Progenitor cell of endocrine pancreas (in vitro differentiated cells): Measurements from ENCODE around the gene CABLES2. TPM values are rescaled to one million over a fixed set of nuclear protein-coding genes. Genes with fewer than 3 reads are reported as not detected.

Experiments
- DNase-seq: peaks from one replicate; pipeline ENCODE4 v3.0.0; 2021; ENCODE audit warnings: low spot score; ENCODE audit not compliant: unreplicated experiment
- H3K27ac Mint-ChIP-seq: 2 replicates; pipeline ENCODE4 v1.8.0; 2021; ENCODE audit warnings: mild to moderate bottlenecking, moderate library complexity, mixed read lengths
- H3K27me3 Mint-ChIP-seq: 2 replicates; pipeline ENCODE4 v1.8.0; 2021; ENCODE audit warnings: mixed read lengths
- H3K36me3 Mint-ChIP-seq: 2 replicates; pipeline ENCODE4 v1.8.0; 2022; ENCODE audit warnings: mixed read lengths; ENCODE audit not compliant: insufficient read depth
- H3K4me1 Mint-ChIP-seq: 2 replicates; pipeline ENCODE4 v1.8.0; 2021; ENCODE audit warnings: low read depth, mixed read lengths
- H3K4me3 Mint-ChIP-seq: 2 replicates; pipeline ENCODE4 v1.8.0; 2021; ENCODE audit warnings: low read depth, mild to moderate bottlenecking, moderate library complexity, mixed read lengths
- H3K9me3 Mint-ChIP-seq: 2 replicates; pipeline ENCODE4 v1.8.0; 2021; ENCODE audit warnings: low read depth, mixed read lengths
- CTCF ChIP-seq: fragments of 200-600 bp; sonication (generic); IDR thresholded peaks from one replicate; pipeline ENCODE4 v1.5.0; 2021; ENCODE audit warnings: antibody characterized with exemption, mild to moderate bottlenecking; ENCODE audit not compliant: unreplicated experiment
- total RNA-seq: library from RNA; stranded (reverse); gene quantifications from 2 replicates; pipeline ENCODE4 v1.2.1, GENCODE V29; 2021

Gene CABLES2
- total RNA-seq, 1 donor from 2014 or later, result 21.7 TPM

- no peak for TF ChIP-seq CTCF
- Mint-ChIP-seq H3K9me3 (no peaks in the 10 kb centered on the region), H3K36me3 (peaks cover 3% of the 10 kb centered on the region), H3K27me3 (peaks cover 4% of the 10 kb centered on the region), H3K4me3 (no peak overlapping the region), H3K27ac (no peak overlapping the region), H3K4me1 (peaks cover 19% of the 10 kb centered on the region)
- DNase-seq, result no peak
Measured at GRCh38 chr20:62423326-62423706, 16.2 kb upstream of the CABLES2 start.

DNA sequence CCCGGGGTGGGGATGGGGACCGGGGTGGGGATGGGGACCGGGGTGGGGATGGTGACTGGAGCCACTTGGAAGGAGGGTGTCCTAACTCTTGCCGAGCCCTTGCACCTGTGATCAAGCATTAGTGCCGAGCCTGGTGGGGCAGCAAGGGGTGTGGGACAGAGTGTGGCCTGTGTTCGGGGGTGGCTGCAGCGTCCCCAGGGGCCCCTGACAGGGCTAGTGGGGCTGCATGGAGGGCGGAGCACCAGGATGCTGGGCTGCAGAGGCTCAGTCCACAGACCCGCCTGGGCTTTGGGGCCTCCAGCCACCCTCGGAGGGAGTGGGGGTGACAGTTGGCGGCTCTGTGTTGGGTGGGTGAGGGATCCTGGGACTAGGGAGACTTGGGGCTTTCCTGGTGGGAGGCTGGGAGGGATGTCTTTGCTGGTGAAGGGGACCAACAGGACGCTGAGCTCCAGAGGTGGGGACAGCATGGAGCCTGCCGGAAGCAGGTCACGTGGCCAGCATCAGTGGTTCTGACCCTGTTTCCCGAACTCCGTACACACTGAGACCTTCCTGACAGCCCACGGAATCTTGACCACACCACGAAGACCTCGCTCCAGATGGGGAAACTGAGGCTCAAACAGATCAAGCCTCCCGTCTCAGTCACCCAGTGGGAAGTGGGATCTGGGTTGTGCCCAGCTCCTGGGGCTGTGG is 15.7 kb upstream of the CABLES2 start:
- no peak for TF ChIP-seq CTCF
- Mint-ChIP-seq H3K27me3 (peaks cover 4% of the 10 kb centered on the region), H3K9me3 (no peaks in the 10 kb centered on the region), H3K4me1 (peaks cover 19% of the 10 kb centered on the region), H3K4me3 (no peak overlapping the region), H3K27ac (no peak overlapping the region), H3K36me3 (peaks cover 3% of the 10 kb centered on the region)
- no peak for DNase-seq

DNA sequence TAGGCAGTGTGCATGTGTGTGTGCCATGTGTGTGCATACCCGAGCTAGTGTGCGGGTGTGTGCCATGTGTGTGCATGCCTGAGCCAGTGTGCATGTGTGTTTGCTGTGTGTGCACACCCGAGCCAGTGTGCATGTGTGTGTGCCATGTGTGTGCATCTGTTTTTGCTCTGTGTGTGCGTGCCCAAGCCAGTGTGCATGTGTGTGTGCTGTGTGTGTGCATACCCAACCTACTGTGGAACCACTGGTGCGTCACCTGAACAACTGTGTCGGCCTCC is 14.6 kb upstream of the CABLES2 start:
- no peaks in the 10 kb centered on the region for H3K9me3 Mint-ChIP-seq
- H3K4me1 Mint-ChIP-seq, result peaks cover 14% of the 10 kb centered on the region
- peaks cover 3% of the 10 kb centered on the region for H3K36me3 Mint-ChIP-seq
- peaks cover 4% of the 10 kb centered on the region for H3K27me3 Mint-ChIP-seq
- H3K4me3 Mint-ChIP-seq, result no peak overlapping the region
- TF ChIP-seq CTCF, result no peak
- no peak overlapping the region for H3K27ac Mint-ChIP-seq
- DNase-seq, result no peak

DNA sequence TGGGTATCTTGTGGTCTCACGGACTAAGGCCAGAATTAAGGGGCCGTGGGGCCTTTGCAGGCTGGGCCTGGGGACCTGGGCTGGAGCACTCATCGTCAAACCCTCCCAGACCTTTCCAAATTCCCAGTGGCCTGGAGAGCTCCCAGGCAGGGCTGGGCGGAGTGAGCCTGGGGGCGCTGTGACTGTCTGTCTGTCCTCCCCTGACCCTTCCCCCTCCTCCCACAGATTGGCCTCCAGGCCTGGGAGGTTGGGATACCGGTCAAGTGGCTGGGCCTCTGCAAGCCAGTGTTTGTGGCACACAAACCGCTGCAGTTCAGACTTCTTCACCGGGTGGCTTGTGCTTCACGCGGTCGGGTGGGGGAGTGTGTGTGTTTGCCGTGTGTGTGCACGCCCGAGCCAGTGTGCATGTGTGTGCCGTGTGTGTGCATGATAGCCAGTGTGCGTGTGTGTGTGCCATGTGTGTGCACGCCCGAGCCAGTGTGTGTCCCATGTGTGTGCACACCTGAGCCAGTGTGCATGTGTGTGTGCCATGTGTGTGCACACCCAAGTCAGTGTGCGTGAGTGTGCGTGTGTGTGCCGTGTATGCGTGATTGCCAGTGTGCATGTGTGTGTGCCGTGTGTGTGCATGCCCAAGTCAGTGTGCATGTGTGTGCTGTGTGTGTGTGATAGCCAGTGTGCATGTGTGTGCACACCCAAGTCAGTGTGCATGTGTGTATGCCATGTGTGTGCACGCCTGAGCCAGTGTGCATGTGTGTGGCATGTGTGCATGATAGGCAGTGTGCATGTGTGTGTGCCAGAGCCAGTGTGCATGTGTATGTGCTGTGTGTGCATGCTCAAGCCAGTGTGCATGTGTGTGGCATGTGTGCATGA is 14.0 kb upstream of the CABLES2 start:
- DNase-seq, result no peak
- TF ChIP-seq CTCF, result no peak
- peaks cover 10% of the 10 kb centered on the region for H3K4me1 Mint-ChIP-seq
- H3K4me3 Mint-ChIP-seq, result no peak overlapping the region
- peaks cover 4% of the 10 kb centered on the region for H3K27me3 Mint-ChIP-seq
- H3K9me3 Mint-ChIP-seq, result no peaks in the 10 kb centered on the region
- H3K36me3 Mint-ChIP-seq, result peaks cover 3% of the 10 kb centered on the region
- H3K27ac Mint-ChIP-seq, result no peak overlapping the region

DNA sequence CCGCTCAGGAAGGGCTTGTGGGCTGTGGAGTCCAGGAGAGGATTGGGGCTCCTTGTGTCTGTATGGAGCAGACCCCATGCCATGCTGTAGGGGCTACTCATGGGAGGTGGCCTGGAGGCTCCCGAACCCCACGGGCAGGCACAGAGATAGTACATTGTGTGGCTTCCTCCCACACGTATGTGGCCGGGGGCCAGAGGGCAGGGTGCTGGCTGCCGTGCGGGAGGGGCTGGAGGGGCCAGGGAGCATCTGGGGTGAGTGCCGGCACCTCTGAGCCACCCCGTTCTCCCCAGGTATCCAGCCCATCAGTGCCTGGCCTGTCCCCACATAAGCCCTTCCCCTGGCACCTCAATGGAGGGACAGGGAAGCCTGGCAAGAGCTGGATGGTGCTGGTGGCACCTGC is 12.7 kb upstream of the CABLES2 start:
- no peak overlapping the region for H3K27ac Mint-ChIP-seq
- H3K27me3 Mint-ChIP-seq, result peaks cover 4% of the 10 kb centered on the region
- peaks cover 3% of the 10 kb centered on the region for H3K36me3 Mint-ChIP-seq
- H3K4me1 Mint-ChIP-seq, result peaks cover 5% of the 10 kb centered on the region
- no peaks in the 10 kb centered on the region for H3K9me3 Mint-ChIP-seq
- no peak for DNase-seq
- no peak for TF ChIP-seq CTCF
- H3K4me3 Mint-ChIP-seq, result no peak overlapping the region
